ENCODE results near the gene F5. TPM values are rescaled to one million over a fixed set of nuclear protein-coding genes. Genes with fewer than 3 reads are reported as not detected.
A peak's percentile ranks its signal among the peaks of the same experiment; 100 is the strongest.

Gene F5
- total RNA-seq, 2 experiments from 2014 or later = 58.6 to 59.1 TPM

- peaks cover 34% of the 10 kb centered on the region for H3K4me1 Mint-ChIP-seq (ENCODE audit: low read depth)
- no peak overlapping the region for H3K4me3 Mint-ChIP-seq
- peaks cover 8% of the 10 kb centered on the region for H3K27me3 Mint-ChIP-seq (ENCODE audit: low read depth)
- H3K36me3 Mint-ChIP-seq (ENCODE audit: low read depth) = peaks cover 11% of the 10 kb centered on the region
- CTCF ChIA-PET = interaction anchor here (0.5 kb wide), 1 partner anchor 85 kb away, joined by 4 read pairs; no protein-coding TSS in a partner anchor
- no peak overlapping the region for H3K27ac Mint-ChIP-seq
- DNase-seq = peak; percentile 50
- intact Hi-C loops (cut with micrococcal nuclease) = loop anchor here (1.0 kb wide), 1 partner anchor 9 kb away; no protein-coding TSS in a partner anchor
- no peaks in the 10 kb centered on the region for H3K9me3 Mint-ChIP-seq
These were observed 91.1 kb downstream of the F5 start for GRCh38 chr1:169495046-169495775.

- no peaks in the 10 kb centered on the region for H3K9me3 Mint-ChIP-seq
- peaks cover 8% of the 10 kb centered on the region for H3K27me3 Mint-ChIP-seq (ENCODE audit: low read depth)
- intact Hi-C loops (cut with micrococcal nuclease) = no loop called here
- H3K4me3 Mint-ChIP-seq = no peak overlapping the region
- no peak overlapping the region for H3K27ac Mint-ChIP-seq
- H3K36me3 Mint-ChIP-seq (ENCODE audit: low read depth) = peaks cover 8% of the 10 kb centered on the region
- no peak for DNase-seq
- CTCF ChIA-PET = no interaction called here
- H3K4me1 Mint-ChIP-seq (ENCODE audit: low read depth) = peaks cover 35% of the 10 kb centered on the region
These were observed 91.9 kb downstream of the F5 start for GRCh38 chr1:169494343-169494742.

- no peak overlapping the region for H3K4me3 Mint-ChIP-seq
- H3K27ac Mint-ChIP-seq = no peak overlapping the region
- intact Hi-C loops (cut with micrococcal nuclease) = no loop called here
- CTCF ChIA-PET = no interaction called here
- peaks cover 8% of the 10 kb centered on the region for H3K27me3 Mint-ChIP-seq (ENCODE audit: low read depth)
- no peak for DNase-seq
- H3K9me3 Mint-ChIP-seq = no peaks in the 10 kb centered on the region
- peaks cover 39% of the 10 kb centered on the region for H3K4me1 Mint-ChIP-seq (ENCODE audit: low read depth)
- peaks cover 2% of the 10 kb centered on the region for H3K36me3 Mint-ChIP-seq (ENCODE audit: low read depth)
These were observed 93.0 kb downstream of the F5 start for GRCh38 chr1:169493251-169493650.

- DNase-seq = peak; percentile 67
- Mint-ChIP-seq H3K27me3 (ENCODE audit: low read depth) (peaks cover 8% of the 10 kb centered on the region), H3K36me3 (ENCODE audit: low read depth) (no peaks in the 10 kb centered on the region), H3K4me3 (no peak overlapping the region), H3K4me1 (ENCODE audit: low read depth) (peaks cover 52% of the 10 kb centered on the region), H3K9me3 (no peaks in the 10 kb centered on the region), H3K27ac (peak overlapping the region; percentile 27)
- CTCF ChIA-PET = no interaction called here
- intact Hi-C loops (cut with micrococcal nuclease) = loop anchor here (1.0 kb wide), 1 partner anchor 31 kb away; no protein-coding TSS in a partner anchor
These were observed 94.4 kb downstream of the F5 start for GRCh38 chr1:169491845-169492281.

GRCh38 chr1:169488157-169488556 is 98.1 kb downstream of the F5 start:
- Mint-ChIP-seq H3K4me1 (ENCODE audit: low read depth) (peaks cover 61% of the 10 kb centered on the region), H3K9me3 (no peaks in the 10 kb centered on the region), H3K4me3 (no peak overlapping the region), H3K27ac (no peak overlapping the region), H3K27me3 (ENCODE audit: low read depth) (no peaks in the 10 kb centered on the region), H3K36me3 (ENCODE audit: low read depth) (no peaks in the 10 kb centered on the region)
- CTCF ChIA-PET = interaction anchor here (1.1 kb wide), 1 partner anchor 306 kb away, joined by 3 read pairs; the partner anchor contains the start of gene METTL18
- DNase-seq = no peak
- intact Hi-C loops (cut with micrococcal nuclease) = loop anchor here (5.0 to 10.0 kb wide), 6 partner anchors 204 to 1311 kb away; partner anchors contain the start of genes KIFAP3 and TIPRL

GRCh38 chr1:169487561-169487960 is 98.7 kb downstream of the F5 start:
- Mint-ChIP-seq H3K4me3 (no peak overlapping the region), H3K4me1 (ENCODE audit: low read depth) (peaks cover 58% of the 10 kb centered on the region), H3K27me3 (ENCODE audit: low read depth) (no peaks in the 10 kb centered on the region), H3K36me3 (ENCODE audit: low read depth) (no peaks in the 10 kb centered on the region), H3K9me3 (no peaks in the 10 kb centered on the region), H3K27ac (no peak overlapping the region)
- intact Hi-C loops (cut with micrococcal nuclease) = loop anchor here (2.0 to 10.0 kb wide), 7 partner anchors 205 to 1310 kb away; partner anchors contain the start of genes ATP1B1, KIFAP3 and TIPRL
- no peak for DNase-seq
- CTCF ChIA-PET = interaction anchor here (1.1 to 1.3 kb wide), 2 partner anchors 225 to 307 kb away, joined by 3 read pairs; partner anchors contain the start of gene METTL18

GRCh38 chr1:169487133-169487532 is 99.1 kb downstream of the F5 start:
- no peaks in the 10 kb centered on the region for H3K36me3 Mint-ChIP-seq (ENCODE audit: low read depth)
- no peak for DNase-seq
- intact Hi-C loops (cut with micrococcal nuclease) = loop anchor here (2.0 to 10.0 kb wide), 7 partner anchors 205 to 1310 kb away; partner anchors contain the start of genes ATP1B1, KIFAP3 and TIPRL
- CTCF ChIA-PET = interaction anchor here (1.3 kb wide), 1 partner anchor 225 kb away, joined by 3 read pairs; no protein-coding TSS in a partner anchor
- peaks cover 55% of the 10 kb centered on the region for H3K4me1 Mint-ChIP-seq (ENCODE audit: low read depth)
- H3K27ac Mint-ChIP-seq = no peak overlapping the region
- H3K4me3 Mint-ChIP-seq = peak overlapping the region; percentile 89
- H3K9me3 Mint-ChIP-seq = no peaks in the 10 kb centered on the region
- H3K27me3 Mint-ChIP-seq (ENCODE audit: low read depth) = no peaks in the 10 kb centered on the region

- Mint-ChIP-seq H3K4me1 (ENCODE audit: low read depth) (peaks cover 48% of the 10 kb centered on the region), H3K4me3 (peak overlapping the region; percentile 89), H3K9me3 (no peaks in the 10 kb centered on the region), H3K27me3 (ENCODE audit: low read depth) (no peaks in the 10 kb centered on the region), H3K27ac (peak overlapping the region; percentile 80), H3K36me3 (ENCODE audit: low read depth) (no peaks in the 10 kb centered on the region)
- CTCF ChIA-PET = interaction anchor here (1.3 kb wide), 1 partner anchor 226 kb away, joined by 3 read pairs; no protein-coding TSS in a partner anchor
- no peak for DNase-seq
- intact Hi-C loops (cut with micrococcal nuclease) = loop anchor here (1.0 to 10.0 kb wide), 12 partner anchors 9 to 1309 kb away; partner anchors contain the start of genes ATP1B1, CCDC181, KIFAP3 and NME7
These were observed 99.8 kb downstream of the F5 start for GRCh38 chr1:169486281-169487051.

- Mint-ChIP-seq H3K36me3 (ENCODE audit: low read depth) (no peaks in the 10 kb centered on the region), H3K27me3 (ENCODE audit: low read depth) (no peaks in the 10 kb centered on the region), H3K4me3 (peak within 1 kb of the TSS; percentile 89), H3K4me1 (ENCODE audit: low read depth) (peaks cover 49% of the 10 kb centered on the region), H3K27ac (peak within 1 kb of the TSS; percentile 80), H3K9me3 (no peaks in the 10 kb centered on the region)
- intact Hi-C loops (cut with micrococcal nuclease) = loop anchor here (1.0 to 10.0 kb wide), 17 partner anchors 10 to 1308 kb away; partner anchors contain the start of genes ATP1B1, CCDC181, KIFAP3 and NME7
- peak; percentile 96 for DNase-seq
- CTCF ChIA-PET = no interaction called here
These were observed 100.6 kb downstream of the F5 start, which contains the start of gene SLC19A2 for GRCh38 chr1:169485431-169486280. SLC19A2 (minus strand) TSS chr1:169485944; CDS start chr1:169485766, 178 bp downstream.

GRCh38 chr1:169484683-169485430 is 101.4 kb downstream of the F5 start:
- peak overlapping the region; percentile 89 for H3K4me3 Mint-ChIP-seq
- DNase-seq = peak; percentile 36
- intact Hi-C loops (cut with micrococcal nuclease) = loop anchor here (1.0 to 10.0 kb wide), 11 partner anchors 24 to 1308 kb away; partner anchors contain the start of genes KIFAP3, SCYL3 and TIPRL
- peaks cover 51% of the 10 kb centered on the region for H3K4me1 Mint-ChIP-seq (ENCODE audit: low read depth)
- peak overlapping the region; percentile 59 for H3K27ac Mint-ChIP-seq
- no peaks in the 10 kb centered on the region for H3K36me3 Mint-ChIP-seq (ENCODE audit: low read depth)
- CTCF ChIA-PET = no interaction called here
- no peaks in the 10 kb centered on the region for H3K27me3 Mint-ChIP-seq (ENCODE audit: low read depth)
- H3K9me3 Mint-ChIP-seq = no peaks in the 10 kb centered on the region

GRCh38 chr1:169484101-169484500 is 102.2 kb downstream of the F5 start:
- peaks cover 47% of the 10 kb centered on the region for H3K4me1 Mint-ChIP-seq (ENCODE audit: low read depth)
- H3K9me3 Mint-ChIP-seq = no peaks in the 10 kb centered on the region
- peak overlapping the region; percentile 89 for H3K4me3 Mint-ChIP-seq
- no peak overlapping the region for H3K27ac Mint-ChIP-seq
- intact Hi-C loops (cut with micrococcal nuclease) = loop anchor here (2.0 to 10.0 kb wide), 3 partner anchors 25 to 959 kb away; no protein-coding TSS in a partner anchor
- CTCF ChIA-PET = interaction anchor here (2.0 kb wide), 1 partner anchor 62 kb away, joined by 4 read pairs; no protein-coding TSS in a partner anchor
- no peak for DNase-seq
- H3K36me3 Mint-ChIP-seq (ENCODE audit: low read depth) = no peaks in the 10 kb centered on the region
- H3K27me3 Mint-ChIP-seq (ENCODE audit: low read depth) = no peaks in the 10 kb centered on the region
